ENCODE data around the gene NCF4.

The NCF4 gene

GRCh38 chr22:36850682-36851081 lies 10.1 kb upstream of the NCF4 start:
- DNase-seq = no peak
- TF ChIP-seq GATA1 (IDR thresholded peaks at IDR 0.05; ENCODE audit: low read depth, low read length) = no peak
- TF ChIP-seq POLR2A (IDR thresholded peaks at IDR 0.05; ENCODE audit: low read length) = no peak

DNA sequence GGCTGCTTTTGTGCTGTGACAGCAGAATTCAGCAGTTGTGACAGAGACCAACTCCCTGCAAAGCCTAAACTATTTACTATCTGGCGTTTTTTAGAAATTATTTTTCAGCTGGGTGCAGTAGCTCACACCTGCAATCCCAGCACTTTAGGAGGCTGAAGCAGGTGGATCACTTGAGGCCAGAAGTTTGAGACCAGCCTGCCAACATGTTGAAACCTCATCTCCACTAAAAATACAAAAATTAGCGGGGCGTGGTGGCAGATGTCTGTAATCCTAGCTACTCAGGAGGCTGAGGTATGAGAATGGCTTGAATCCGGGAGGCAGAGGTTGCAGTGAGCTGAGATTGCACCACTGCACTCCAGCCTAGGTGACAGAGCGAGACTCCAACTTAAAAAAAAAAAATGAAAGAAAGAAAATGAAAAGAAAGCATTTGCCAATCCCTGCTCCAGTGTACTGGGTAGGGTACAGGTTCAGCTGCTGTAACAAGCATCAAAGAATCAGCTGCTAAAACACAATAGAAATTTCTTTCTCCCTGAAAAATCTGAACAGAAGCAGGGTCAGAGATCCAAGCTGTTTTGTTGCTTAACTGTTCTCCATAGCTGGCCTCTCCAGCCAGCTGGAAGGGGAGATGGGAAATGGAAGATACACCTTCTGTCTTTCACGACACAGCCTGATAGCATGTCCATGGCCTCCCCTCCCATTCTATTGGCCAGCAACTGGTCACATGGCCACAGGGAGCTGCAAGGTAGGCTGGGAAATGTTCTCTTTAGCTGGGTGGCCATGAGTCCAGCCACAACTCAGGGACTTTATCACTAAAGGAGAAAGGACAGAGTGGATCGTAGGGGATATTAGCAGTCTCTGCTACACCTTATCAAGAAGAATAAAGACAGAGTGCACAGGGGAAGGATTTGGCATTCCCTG lies 8.5 kb upstream of the NCF4 start:
- no peak for DNase-seq
- no peak for TF ChIP-seq POLR2A (IDR thresholded peaks at IDR 0.05; ENCODE audit: low read length)
- no peak for TF ChIP-seq GATA1 (IDR thresholded peaks at IDR 0.05; ENCODE audit: low read depth, low read length)

DNA sequence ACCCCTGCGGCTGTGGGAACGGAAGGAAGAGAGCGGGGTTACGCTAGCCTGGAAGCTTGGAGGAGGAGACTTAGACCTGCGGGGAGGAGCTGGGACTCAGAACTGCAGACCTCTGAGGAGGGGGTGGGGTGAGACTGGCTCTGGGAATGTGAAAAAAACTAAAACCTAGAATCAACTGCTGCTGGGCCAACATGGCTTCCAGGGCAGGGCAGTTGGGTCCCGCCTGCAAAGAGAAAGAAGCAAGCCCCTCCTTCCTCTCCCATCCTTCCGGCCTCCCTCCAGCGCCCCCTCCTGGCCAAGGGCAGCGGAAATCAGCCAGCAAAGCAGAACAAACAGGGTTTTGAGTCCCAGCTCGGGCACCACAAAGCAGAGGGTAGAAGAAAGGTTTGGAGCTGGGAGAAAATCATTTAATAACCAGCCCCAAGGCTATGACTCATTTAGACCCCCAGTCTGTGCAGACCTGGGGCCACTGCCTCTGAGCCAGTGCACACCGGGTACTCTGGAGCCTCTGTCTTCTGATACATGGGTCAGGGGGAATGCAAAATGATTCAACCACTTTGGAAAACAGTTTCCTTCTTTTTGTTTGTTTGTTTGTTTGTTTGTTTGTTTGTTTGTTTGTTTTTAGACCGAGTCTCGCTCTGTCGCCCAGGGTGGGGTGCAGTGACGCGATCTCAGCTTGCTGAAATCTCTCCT lies 7.3 kb upstream of the NCF4 start:
- peak; percentile 87 to 88 for DNase-seq
- TF ChIP-seq GATA1 (IDR thresholded peaks at IDR 0.05; ENCODE audit: low read depth, low read length) (no peak), POLR2A (IDR thresholded peaks at IDR 0.05; ENCODE audit: low read length) (no peak)

GRCh38 chr22:36855478-36855877 lies 5.3 kb upstream of the NCF4 start:
- DNase-seq = peak in 1 of 2 experiments; percentile 20
- TF ChIP-seq GATA1 (IDR thresholded peaks at IDR 0.05; ENCODE audit: low read depth, low read length) (no peak), POLR2A (IDR thresholded peaks at IDR 0.05; ENCODE audit: low read length) (no peak)

GRCh38 chr22:36856121-36856791 lies 4.5 kb upstream of the NCF4 start:
- TF ChIP-seq POLR2A (IDR thresholded peaks at IDR 0.05; ENCODE audit: low read length) (no peak), GATA1 (IDR thresholded peaks at IDR 0.05; ENCODE audit: low read depth, low read length) (no peak)
- peak; percentile 89 to 95 for DNase-seq

- no peak for TF ChIP-seq POLR2A (IDR thresholded peaks at IDR 0.05; ENCODE audit: low read length)
- no peak for TF ChIP-seq GATA1 (IDR thresholded peaks at IDR 0.05; ENCODE audit: low read depth, low read length)
- DNase-seq = no peak
Observed at GRCh38 chr22:36856792-36857135, 4.0 kb upstream of the NCF4 start.

DNA sequence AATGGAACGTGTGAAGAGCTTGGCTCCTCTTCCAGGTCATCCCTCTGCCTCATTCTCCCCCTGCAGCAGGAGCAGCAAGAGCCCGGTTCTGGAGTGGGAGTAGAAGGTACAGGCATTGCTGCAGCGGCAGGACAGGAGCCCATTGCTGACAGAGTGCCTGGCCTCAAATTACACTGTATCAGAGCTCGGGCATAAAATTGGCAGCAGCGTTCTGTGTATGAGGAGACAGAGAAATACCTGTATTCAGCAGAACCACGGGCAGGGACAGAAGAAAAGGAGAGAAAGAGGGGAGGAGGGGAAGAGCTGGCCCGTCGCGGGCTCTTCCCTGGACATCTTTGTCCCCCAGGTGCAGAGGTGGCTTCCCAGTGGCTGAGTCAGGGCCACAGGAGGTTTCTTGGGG lies 2.6 kb upstream of the NCF4 start:
- TF ChIP-seq GATA1 (IDR thresholded peaks at IDR 0.05; ENCODE audit: low read depth, low read length) (no peak), POLR2A (IDR thresholded peaks at IDR 0.05; ENCODE audit: low read length) (no peak)

GRCh38 chr22:36858966-36859365 lies 1.8 kb upstream of the NCF4 start:
- TF ChIP-seq POLR2A (IDR thresholded peaks at IDR 0.05; ENCODE audit: low read length) (no peak), GATA1 (IDR thresholded peaks at IDR 0.05; ENCODE audit: low read depth, low read length) (no peak)
- no peak for DNase-seq

More for the DNA sequence above, 2.6 kb upstream of the NCF4 start:
- no peak for DNase-seq

GRCh38 chr22:36860017-36860416 lies 789 bp upstream of the NCF4 start:
- peak in 1 of 2 experiments; percentile 20 for DNase-seq

GRCh38 chr22:36860438-36860820 lies 377 bp upstream of the NCF4 start:
- TF ChIP-seq GATA1 (IDR thresholded peaks at IDR 0.05; ENCODE audit: low read depth, low read length) (no peak), POLR2A (IDR thresholded peaks at IDR 0.05; ENCODE audit: low read length) (no peak)
- no peak for DNase-seq

More at GRCh38 chr22:36860017-36860416, 789 bp upstream of the NCF4 start:
- no peak for TF ChIP-seq POLR2A (IDR thresholded peaks at IDR 0.05; ENCODE audit: low read length)
- no peak for TF ChIP-seq GATA1 (IDR thresholded peaks at IDR 0.05; ENCODE audit: low read depth, low read length)

- peak; percentile 10 to 17 for DNase-seq
- no peak for TF ChIP-seq GATA1 (IDR thresholded peaks at IDR 0.05; ENCODE audit: low read depth, low read length)
- TF ChIP-seq POLR2A (IDR thresholded peaks at IDR 0.05; ENCODE audit: low read length) = no peak
Observed at GRCh38 chr22:36862251-36863242, 1.7 kb downstream of the NCF4 start.

GRCh38 chr22:36863281-36863680 lies 2.5 kb downstream of the NCF4 start:
- no peak for DNase-seq

GRCh38 chr22:36863979-36864378 lies 3.2 kb downstream of the NCF4 start:
- no peak for DNase-seq
- TF ChIP-seq GATA1 (IDR thresholded peaks at IDR 0.05; ENCODE audit: low read depth, low read length) = no peak
- TF ChIP-seq POLR2A (IDR thresholded peaks at IDR 0.05; ENCODE audit: low read length) = no peak

More at GRCh38 chr22:36863281-36863680, 2.5 kb downstream of the NCF4 start:
- no peak for TF ChIP-seq POLR2A (IDR thresholded peaks at IDR 0.05; ENCODE audit: low read length)
- TF ChIP-seq GATA1 (IDR thresholded peaks at IDR 0.05; ENCODE audit: low read depth, low read length) = no peak
